GM18861 (cell line): ENCODE measurements around the gene EPB41L4B.
A peak's percentile ranks its signal among the peaks of the same experiment; 100 is the strongest.

Source experiments
- ATAC-seq: cut with Tn5 transposase; IDR thresholded peaks from one replicate; pipeline ENCODE4 v1.9.1; 2021; ENCODE audit not compliant: unreplicated experiment

EPB41L4B gene

GRCh38 chr9:109321727-109322126 is 868 bp upstream of the EPB41L4B start:
- ATAC-seq, result no peak

GRCh38 chr9:109320331-109320741 is 523 bp downstream of the EPB41L4B start:
- ATAC-seq, result peak; percentile 20

- no peak for ATAC-seq
Observed at GRCh38 chr9:109319626-109320241, 1.1 kb downstream of the EPB41L4B start.

GRCh38 chr9:109319017-109319625 is 1.7 kb downstream of the EPB41L4B start:
- no peak for ATAC-seq

GRCh38 chr9:109317979-109318741 is 2.7 kb downstream of the EPB41L4B start:
- no peak for ATAC-seq

GRCh38 chr9:109317311-109317978 is 3.4 kb downstream of the EPB41L4B start:
- ATAC-seq, result no peak

GRCh38 chr9:109316207-109316640 is 4.6 kb downstream of the EPB41L4B start:
- no peak for ATAC-seq

GRCh38 chr9:109315480-109316206 is 5.2 kb downstream of the EPB41L4B start:
- ATAC-seq, result no peak

- ATAC-seq, result no peak
Observed at GRCh38 chr9:109314011-109314531, 6.8 kb downstream of the EPB41L4B start.

- no peak for ATAC-seq
Observed at GRCh38 chr9:109313351-109313750, 7.5 kb downstream of the EPB41L4B start.

- no peak for ATAC-seq
Observed at GRCh38 chr9:109312783-109313182, 8.1 kb downstream of the EPB41L4B start.

GRCh38 chr9:109311731-109312130 is 9.1 kb downstream of the EPB41L4B start:
- ATAC-seq, result peak; percentile 73

- no peak for ATAC-seq
Observed at GRCh38 chr9:109311286-109311685, 9.6 kb downstream of the EPB41L4B start.

GRCh38 chr9:109310486-109310901 is 10.4 kb downstream of the EPB41L4B start:
- no peak for ATAC-seq

GRCh38 chr9:109309282-109309681 is 11.6 kb downstream of the EPB41L4B start:
- ATAC-seq, result no peak

GRCh38 chr9:109307380-109308240 is 13.2 kb downstream of the EPB41L4B start:
- no peak for ATAC-seq

- no peak for ATAC-seq
Observed at GRCh38 chr9:109305801-109306200, 15.1 kb downstream of the EPB41L4B start.

GRCh38 chr9:109304347-109304746 is 16.5 kb downstream of the EPB41L4B start:
- ATAC-seq, result no peak

GRCh38 chr9:109303900-109304299 is 17.0 kb downstream of the EPB41L4B start:
- ATAC-seq, result no peak

GRCh38 chr9:109302606-109303005 is 18.3 kb downstream of the EPB41L4B start:
- ATAC-seq, result no peak
